ENCODE results near the gene LPP. TPM values are rescaled to one million over a fixed set of nuclear protein-coding genes. Genes with fewer than 3 reads are reported as not detected.

The LPP gene
- total and polyA plus RNA-seq, 2 of the 13 experiments (the other 11 are each of a cell fraction or from before 2014, with no cell fraction given) = 19.2 to 29.9 TPM

DNA sequence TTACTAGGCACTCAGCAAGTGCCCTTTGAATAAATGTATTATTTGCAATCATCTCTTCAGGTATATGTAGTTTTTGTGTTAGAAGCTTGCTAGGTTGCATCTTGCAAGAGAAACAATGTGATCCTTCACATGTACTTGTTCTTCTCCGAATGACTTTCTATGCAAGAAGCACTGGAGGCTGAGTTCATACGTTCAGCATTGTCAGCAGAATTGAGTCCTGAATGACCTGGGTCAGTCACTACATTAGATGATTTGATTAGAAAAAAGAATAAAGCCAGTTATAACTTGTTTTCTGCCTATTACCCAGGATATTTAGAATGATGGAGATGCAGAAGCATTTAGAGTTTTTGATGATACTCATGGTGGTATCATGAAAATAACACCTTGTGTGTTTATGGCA lies 538.7 kb downstream of the LPP start:
- no TSS peak for BruUV-seq (replicated peaks)
- in situ Hi-C loops (cut with HindIII; ENCODE audit: extremely low pct_ligation_motif_present, low pct_unique_long_range_greater_than_20kb) = no loop called here

DNA sequence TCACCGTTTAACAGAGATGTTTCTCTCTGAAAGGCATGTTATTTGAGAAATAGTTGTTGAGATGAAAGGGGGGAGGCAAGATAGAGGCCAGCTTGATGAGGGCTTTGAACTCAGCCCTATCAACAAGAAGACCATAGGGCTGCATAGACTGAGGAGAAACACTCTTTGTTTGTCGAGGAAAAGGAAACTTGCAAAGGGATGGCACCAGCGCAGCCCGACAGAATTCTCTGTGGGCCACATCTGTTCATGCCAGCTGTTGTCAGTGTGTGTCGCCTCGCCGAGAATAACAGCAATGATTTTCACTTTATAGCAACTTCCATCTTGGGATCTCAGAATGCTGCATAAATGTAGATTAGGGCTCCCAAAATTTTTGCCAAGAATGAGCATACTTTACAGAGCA lies 539.5 kb downstream of the LPP start:
- Histone ChIP-seq H4K20me1 (ENCODE audit: insufficient read depth, low read length) (no peaks in the 10 kb centered on the region), H3K4me2 (ENCODE audit: low read depth, low read length) (no peak overlapping the region), H3K4me3 (replicated peaks in 1 of 3; ENCODE audit: insufficient read depth in 1 of 3, low read depth in 2 of 3, low read length in 3 of 3) (no peak overlapping the region), H3K9me3 (ENCODE audit: low read length) (no peaks in the 10 kb centered on the region), H3K27me3 (ENCODE audit: control insufficient read depth in 1 of 2, insufficient read depth in 2 of 2, low read length in 2 of 2) (no peaks in the 10 kb centered on the region), H3K36me3 (replicated peaks in 1 of 2; ENCODE audit: control insufficient read depth in 1 of 2, insufficient read depth in 2 of 2, low read length in 2 of 2) (0 out of 5 replicates have a peak, but pooled peaks cover 0 to 1% of the 10 kb centered on the region in 2 experiments), H3K79me2 (ENCODE audit: insufficient read depth, low read length) (no peaks in the 10 kb centered on the region), H3K4me1 (ENCODE audit: insufficient read depth, low read length) (peaks cover 21% of the 10 kb centered on the region), H2AFZ (ENCODE audit: low read length) (no peak overlapping the region), H3K9ac (ENCODE audit: insufficient read depth, low read depth, low read length) (no peak overlapping the region), H3K27ac (ENCODE audit: extremely low read length, insufficient read depth, low read length) (no peak overlapping the region)
- BruUV-seq (replicated peaks) = no TSS peak
- DNase-seq (ENCODE audit: low spot score) = no peak
- WGBS (ENCODE audit: low lambda C conversion rate) = 84% methylated on average over 7 of the region's 7 CpGs
- FAIRE-seq = no peak
- ChIA-PET POLR2A (no interaction called here), CTCF (ENCODE audit: low intra/inter-chr PET ratio, low total read pairs) (no interaction called here)
- intact Hi-C loops (cut with micrococcal nuclease; ENCODE audit: unreplicated experiment) = no loop called here
- in situ Hi-C loops (cut with HindIII; ENCODE audit: extremely low pct_ligation_motif_present, low pct_unique_long_range_greater_than_20kb) = no loop called here
- ATAC-seq = no peak
- no peak for TF ChIP-seq NFIC (IDR thresholded peaks at IDR 0.05; ENCODE audit: low read length)
- TF ChIP-seq, protein P1, sequence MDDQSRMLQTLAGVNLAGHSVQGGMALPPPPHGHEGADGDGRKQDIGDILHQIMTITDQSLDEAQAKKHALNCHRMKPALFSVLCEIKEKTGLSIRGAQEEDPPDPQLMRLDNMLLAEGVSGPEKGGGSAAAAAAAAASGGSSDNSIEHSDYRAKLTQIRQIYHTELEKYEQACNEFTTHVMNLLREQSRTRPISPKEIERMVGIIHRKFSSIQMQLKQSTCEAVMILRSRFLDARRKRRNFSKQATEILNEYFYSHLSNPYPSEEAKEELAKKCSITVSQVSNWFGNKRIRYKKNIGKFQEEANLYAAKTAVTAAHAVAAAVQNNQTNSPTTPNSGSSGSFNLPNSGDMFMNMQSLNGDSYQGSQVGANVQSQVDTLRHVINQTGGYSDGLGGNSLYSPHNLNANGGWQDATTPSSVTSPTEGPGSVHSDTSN (CRISPR knock-in tag; IDR thresholded peaks at IDR 0.05; ENCODE audit: borderline replicate concordance) = no peak

More for the DNA sequence above, 538.7 kb downstream of the LPP start:
- no peak overlapping the region for H3K4me2 ChIP-seq (ENCODE audit: low read depth, low read length)
- POLR2A ChIA-PET = no interaction called here
- DNase-seq (ENCODE audit: low spot score) (no peak), FAIRE-seq (no peak), ATAC-seq (no peak)
- no peaks in the 10 kb centered on the region for H3K9me3 ChIP-seq (ENCODE audit: low read length)
- TF ChIP-seq HDAC2 (CRISPR knock-in tag; IDR thresholded peaks at IDR 0.05) (no peak), MAFK (conservative IDR thresholded peaks at IDR 0.05 in 1 of 2, IDR thresholded peaks at IDR 0.05 in 1 of 2; ENCODE audit: low read length in 2 of 2) (peak; percentile 65 to 86), MAFF (IDR thresholded peaks at IDR 0.05; ENCODE audit: low read depth, low read length) (peak; percentile 78)
- TF ChIP-seq, protein P2, sequence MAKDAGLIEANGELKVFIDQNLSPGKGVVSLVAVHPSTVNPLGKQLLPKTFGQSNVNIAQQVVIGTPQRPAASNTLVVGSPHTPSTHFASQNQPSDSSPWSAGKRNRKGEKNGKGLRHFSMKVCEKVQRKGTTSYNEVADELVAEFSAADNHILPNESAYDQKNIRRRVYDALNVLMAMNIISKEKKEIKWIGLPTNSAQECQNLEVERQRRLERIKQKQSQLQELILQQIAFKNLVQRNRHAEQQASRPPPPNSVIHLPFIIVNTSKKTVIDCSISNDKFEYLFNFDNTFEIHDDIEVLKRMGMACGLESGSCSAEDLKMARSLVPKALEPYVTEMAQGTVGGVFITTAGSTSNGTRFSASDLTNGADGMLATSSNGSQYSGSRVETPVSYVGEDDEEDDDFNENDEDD (CRISPR knock-in tag; IDR thresholded peaks at IDR 0.05; ENCODE audit: borderline replicate concordance) = no peak
- peaks cover 21% of the 10 kb centered on the region for H3K4me1 ChIP-seq (ENCODE audit: insufficient read depth, low read length)
- no peaks in the 10 kb centered on the region for H4K20me1 ChIP-seq (ENCODE audit: insufficient read depth, low read length)
- no peak overlapping the region for H3K9ac ChIP-seq (ENCODE audit: insufficient read depth, low read depth, low read length)
- CTCF ChIA-PET (ENCODE audit: low intra/inter-chr PET ratio, low total read pairs) = no interaction called here
- intact Hi-C loops (cut with micrococcal nuclease; ENCODE audit: unreplicated experiment) = no loop called here
- no peaks in the 10 kb centered on the region for H3K79me2 ChIP-seq (ENCODE audit: insufficient read depth, low read length)
- H2AFZ ChIP-seq (ENCODE audit: low read length) = no peak overlapping the region
- 96% methylated on average over 2 of the region's 2 CpGs for WGBS (ENCODE audit: low lambda C conversion rate)
- H3K27me3 ChIP-seq (ENCODE audit: control insufficient read depth in 1 of 2, insufficient read depth in 2 of 2, low read length in 2 of 2) = no peaks in the 10 kb centered on the region
- no peak overlapping the region for H3K4me3 ChIP-seq (replicated peaks in 1 of 3; ENCODE audit: insufficient read depth in 1 of 3, low read depth in 2 of 3, low read length in 3 of 3)
- 0 out of 5 replicates have a peak, but pooled peaks cover 0 to 1% of the 10 kb centered on the region in 2 experiments for H3K36me3 ChIP-seq (replicated peaks in 1 of 2; ENCODE audit: control insufficient read depth in 1 of 2, insufficient read depth in 2 of 2, low read length in 2 of 2)
- H3K27ac ChIP-seq (ENCODE audit: extremely low read length, insufficient read depth, low read length) = no peak overlapping the region
